HFF-Myc (cell line): Measurements from ENCODE around the gene LYPD6B.

Source experiments
- DNase-seq: peaks from one replicate; pipeline ENCODE4 v3.0.0-alpha.2; 2011; ENCODE audit warnings: low read depth; ENCODE audit errors: extremely low read depth
- H3K4me3 ChIP-seq: replicated peaks from 2 replicates; pipeline ENCODE4 v1.5.1; 2011; ENCODE audit warnings: low read depth, mild to moderate bottlenecking, control low read depth, low read length
- TF ChIP-seq, protein P1 (sequence below): IDR thresholded peaks from 2 replicates; pipeline ENCODE4 v1.5.1; 2012; ENCODE audit warnings: mild to moderate bottlenecking, low read depth, low read length, control low read depth; ENCODE audit errors: missing control alignments

The LYPD6B gene

GRCh38 chr2:149009576-149010461 is 28.7 kb upstream of the LYPD6B start:
- no peak overlapping the region for H3K4me3 ChIP-seq
- no peak for DNase-seq
- TF ChIP-seq, protein P1, sequence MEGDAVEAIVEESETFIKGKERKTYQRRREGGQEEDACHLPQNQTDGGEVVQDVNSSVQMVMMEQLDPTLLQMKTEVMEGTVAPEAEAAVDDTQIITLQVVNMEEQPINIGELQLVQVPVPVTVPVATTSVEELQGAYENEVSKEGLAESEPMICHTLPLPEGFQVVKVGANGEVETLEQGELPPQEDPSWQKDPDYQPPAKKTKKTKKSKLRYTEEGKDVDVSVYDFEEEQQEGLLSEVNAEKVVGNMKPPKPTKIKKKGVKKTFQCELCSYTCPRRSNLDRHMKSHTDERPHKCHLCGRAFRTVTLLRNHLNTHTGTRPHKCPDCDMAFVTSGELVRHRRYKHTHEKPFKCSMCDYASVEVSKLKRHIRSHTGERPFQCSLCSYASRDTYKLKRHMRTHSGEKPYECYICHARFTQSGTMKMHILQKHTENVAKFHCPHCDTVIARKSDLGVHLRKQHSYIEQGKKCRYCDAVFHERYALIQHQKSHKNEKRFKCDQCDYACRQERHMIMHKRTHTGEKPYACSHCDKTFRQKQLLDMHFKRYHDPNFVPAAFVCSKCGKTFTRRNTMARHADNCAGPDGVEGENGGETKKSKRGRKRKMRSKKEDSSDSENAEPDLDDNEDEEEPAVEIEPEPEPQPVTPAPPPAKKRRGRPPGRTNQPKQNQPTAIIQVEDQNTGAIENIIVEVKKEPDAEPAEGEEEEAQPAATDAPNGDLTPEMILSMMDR, result no peak

GRCh38 chr2:149012545-149012944 is 26.0 kb upstream of the LYPD6B start:
- DNase-seq, result no peak
- H3K4me3 ChIP-seq, result no peak overlapping the region
- TF ChIP-seq, protein P1, result no peak

DNA sequence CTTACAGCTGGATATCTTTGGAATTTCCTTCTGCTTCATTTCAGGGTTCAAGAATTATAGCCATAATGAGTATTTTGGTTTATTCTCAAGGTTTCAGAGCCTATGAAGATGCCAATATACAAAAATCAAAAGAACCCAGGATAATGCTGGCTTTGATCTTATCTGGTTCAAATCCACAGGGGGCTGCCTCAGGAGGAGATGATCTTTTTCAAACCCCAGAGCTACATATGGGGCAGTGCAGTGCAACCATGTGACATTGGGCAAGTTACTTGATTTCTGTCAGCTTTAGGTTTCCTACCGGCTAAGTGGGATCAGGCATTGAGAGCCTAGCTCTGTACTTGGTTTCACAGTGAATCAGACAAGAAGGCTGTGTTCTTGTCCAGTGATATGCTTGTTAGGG is 23.0 kb upstream of the LYPD6B start:
- TF ChIP-seq, protein P1, result no peak
- DNase-seq, result no peak
- no peak overlapping the region for H3K4me3 ChIP-seq

DNA sequence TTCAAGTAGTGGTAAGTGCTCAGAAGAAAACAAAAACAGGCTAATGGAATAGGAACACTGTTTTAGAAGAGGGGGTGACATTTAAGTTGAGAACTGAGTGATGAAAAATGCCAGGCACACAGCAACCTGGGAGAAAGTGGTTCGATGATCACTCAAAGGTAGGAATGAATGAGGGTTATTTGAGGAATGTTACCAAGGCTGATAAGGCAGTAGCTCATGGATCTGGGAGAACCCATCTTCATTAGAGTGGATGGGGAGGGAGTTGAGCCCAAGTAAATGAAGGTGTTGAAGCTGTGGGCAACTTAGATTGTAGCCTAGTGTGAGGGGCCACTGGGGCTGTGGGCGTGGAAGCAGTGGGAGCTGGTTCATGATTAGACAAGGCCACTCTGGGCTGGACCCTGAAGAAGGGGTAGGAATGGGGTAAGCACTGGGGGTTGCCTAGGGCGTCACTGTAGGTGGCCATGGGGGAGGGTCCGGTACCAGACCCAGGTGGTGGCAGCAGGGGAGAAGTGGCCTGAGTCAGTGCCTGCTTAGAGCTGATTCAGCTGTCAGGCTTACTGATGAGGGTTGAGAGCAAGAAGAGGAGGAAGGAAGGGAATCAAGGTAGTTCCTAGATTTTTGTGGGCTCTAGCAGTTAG is 22.5 kb upstream of the LYPD6B start:
- no peak for DNase-seq
- TF ChIP-seq, protein P1, result no peak
- H3K4me3 ChIP-seq, result no peak overlapping the region

DNA sequence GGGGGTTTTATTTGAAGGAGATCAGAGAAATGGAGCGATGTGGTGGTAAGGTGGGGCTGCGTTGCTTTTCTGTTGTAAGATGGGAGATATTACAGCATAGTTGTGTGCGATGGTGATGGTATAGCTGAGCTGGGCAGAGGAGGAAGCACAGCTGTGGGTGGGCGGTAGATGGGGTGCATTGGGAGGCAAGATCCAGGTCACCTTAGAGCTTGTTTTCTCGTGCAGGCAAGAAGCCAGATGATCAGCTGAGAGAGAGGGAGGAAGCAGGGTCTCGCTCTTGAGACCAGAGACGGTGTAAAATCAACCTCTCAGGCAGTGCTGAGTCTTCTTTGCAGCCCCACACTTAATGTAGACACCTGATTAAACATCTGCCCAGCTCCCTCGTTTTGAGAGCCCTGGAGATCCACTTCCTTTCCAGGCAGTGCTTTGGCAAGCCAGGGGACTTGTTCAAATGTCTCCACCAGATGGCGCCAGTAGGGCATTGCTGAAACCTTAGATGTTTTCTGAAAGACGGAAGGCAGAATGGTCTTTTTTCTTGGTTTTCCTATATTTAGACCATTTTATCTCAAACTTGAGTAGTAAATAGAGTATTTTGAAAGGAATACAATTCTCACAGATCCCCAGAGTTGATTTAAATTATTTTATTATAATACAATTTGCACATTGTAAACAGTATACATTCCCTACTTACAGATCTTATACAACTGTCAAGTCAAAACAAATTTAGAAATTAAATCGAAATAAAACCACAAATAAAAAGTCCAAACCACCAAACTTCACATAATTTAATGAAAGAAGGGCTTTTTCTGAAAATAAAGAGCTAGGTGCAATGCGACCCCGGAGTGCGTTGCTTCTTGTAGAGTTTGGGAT is 21.1 kb upstream of the LYPD6B start:
- peak; percentile 47 for DNase-seq
- TF ChIP-seq, protein P1, result peak; percentile 90

GRCh38 chr2:149018981-149019380 is 19.5 kb upstream of the LYPD6B start:
- H3K4me3 ChIP-seq, result no peak overlapping the region
- no peak for DNase-seq
- TF ChIP-seq, protein P1, result no peak

More for the DNA sequence above, 21.1 kb upstream of the LYPD6B start:
- H3K4me3 ChIP-seq, result no peak overlapping the region
